NT2/D1 (cell line): ENCODE results near the gene ATP8B3.

ENCODE experiments used
- DNase-seq: peaks from one replicate; pipeline ENCODE4 v3.0.0-alpha.2; 2011; ENCODE audit warnings: low read depth, low spot score
- H3K27me3 ChIP-seq: 2 replicates; pipeline ENCODE4 v1.6.0; 2011; ENCODE audit warnings: mild to moderate bottlenecking; ENCODE audit not compliant: insufficient read length, insufficient read depth
- H3K36me3 ChIP-seq: 2 replicates; pipeline ENCODE4 v1.6.1; 2011; ENCODE audit warnings: mild to moderate bottlenecking, low read length, mixed read lengths; ENCODE audit not compliant: insufficient read depth, insufficient read length
- H3K4me1 ChIP-seq: 2 replicates; pipeline ENCODE4 v1.5.1; 2011; ENCODE audit not compliant: insufficient read depth, insufficient read length
- H3K4me3 ChIP-seq: 2 replicates; pipeline ENCODE4 v1.5.1; 2011; ENCODE audit warnings: low read depth; ENCODE audit not compliant: insufficient read length
- H3K9ac ChIP-seq: 2 replicates; pipeline ENCODE4 v1.6.0; 2011; ENCODE audit warnings: low read depth; ENCODE audit not compliant: insufficient read length
- H3K9me3 ChIP-seq: 2 replicates; pipeline ENCODE4 v1.5.1; 2011; ENCODE audit warnings: mild to moderate bottlenecking, low read length; ENCODE audit not compliant: insufficient read depth
- SUZ12 ChIP-seq: IDR thresholded peaks from 2 replicates; pipeline ENCODE4 v1.6.1; 2011; ENCODE audit not compliant: insufficient read length, insufficient read depth; ENCODE audit errors: extremely low read depth
- YY1 ChIP-seq: IDR thresholded peaks from 2 replicates; pipeline ENCODE4 v1.6.1; 2011; ENCODE audit not compliant: insufficient read length, insufficient read depth
- ZNF274 ChIP-seq: IDR thresholded peaks from 2 replicates; pipeline ENCODE4 v1.6.1; 2011; ENCODE audit warnings: mild to moderate bottlenecking, low read depth, low read length

Gene ATP8B3

DNA sequence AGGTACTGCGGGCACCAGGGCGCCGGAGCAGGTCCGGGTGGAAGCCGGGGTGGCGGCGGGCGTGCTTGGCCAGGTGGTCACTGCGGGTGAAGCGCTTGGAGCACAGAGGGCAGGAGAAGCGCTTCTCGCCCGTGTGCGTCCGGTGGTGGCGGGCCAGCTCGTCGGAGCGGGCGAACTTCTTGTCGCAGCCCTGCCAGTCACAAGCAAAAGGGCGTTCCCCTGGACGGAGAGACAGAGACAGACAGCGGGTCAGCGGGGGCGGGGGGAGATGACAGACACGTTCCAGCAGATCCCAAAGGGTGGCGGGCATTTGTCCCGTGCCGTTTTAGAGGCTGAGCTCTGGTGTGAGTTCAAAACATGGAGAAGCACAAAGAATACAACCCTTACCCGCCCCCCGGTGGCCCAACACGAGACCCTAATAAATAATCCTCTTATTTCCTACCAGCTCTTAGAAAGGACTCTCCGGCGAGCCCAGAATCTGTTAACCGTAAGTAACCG is 42.5 kb upstream of the ATP8B3 start:
- Histone ChIP-seq H3K9ac (peak overlapping the region; percentile 78), H3K9me3 (no peaks in the 10 kb centered on the region), H3K4me1 (peaks cover 45% of the 10 kb centered on the region), H3K4me3 (peak overlapping the region; percentile 41), H3K27me3 (no peaks in the 10 kb centered on the region), H3K36me3 (peaks cover 19% of the 10 kb centered on the region)
- no peak for DNase-seq
- TF ChIP-seq YY1 (no peak), SUZ12 (no peak), ZNF274 (no peak)

DNA sequence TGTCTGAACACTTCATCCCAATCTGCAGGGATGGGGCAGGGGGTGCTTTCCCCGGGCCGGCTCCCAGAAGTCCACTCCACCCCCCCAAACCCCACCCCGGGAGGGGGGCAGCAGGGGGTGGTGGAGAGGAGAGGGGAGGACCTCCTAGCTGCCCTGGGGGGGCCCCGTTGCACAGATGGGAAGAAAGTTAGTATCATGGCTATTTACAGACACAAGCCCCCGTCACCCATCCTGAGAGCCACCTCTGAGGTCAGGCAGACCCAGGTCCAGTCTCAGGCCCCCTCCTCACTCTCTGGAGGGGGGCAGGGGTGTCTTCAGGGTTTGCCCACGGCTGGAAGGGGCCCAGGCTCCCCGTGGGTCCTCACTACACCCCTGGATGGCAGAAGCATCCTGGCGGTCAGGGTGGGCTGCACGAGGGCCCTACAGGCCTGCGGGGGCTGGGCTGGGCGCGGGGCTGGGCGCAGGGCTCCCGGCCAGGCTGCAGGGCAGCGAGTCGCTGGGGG is 42.0 kb upstream of the ATP8B3 start:
- DNase-seq = no peak
- no peak for TF ChIP-seq ZNF274
- no peak for TF ChIP-seq YY1
- TF ChIP-seq SUZ12 = no peak
- H3K4me3 ChIP-seq = peak overlapping the region; percentile 41
- no peaks in the 10 kb centered on the region for H3K9me3 ChIP-seq
- H3K4me1 ChIP-seq = peaks cover 42% of the 10 kb centered on the region
- no peaks in the 10 kb centered on the region for H3K27me3 ChIP-seq
- peaks cover 19% of the 10 kb centered on the region for H3K36me3 ChIP-seq
- peak overlapping the region; percentile 78 for H3K9ac ChIP-seq

DNA sequence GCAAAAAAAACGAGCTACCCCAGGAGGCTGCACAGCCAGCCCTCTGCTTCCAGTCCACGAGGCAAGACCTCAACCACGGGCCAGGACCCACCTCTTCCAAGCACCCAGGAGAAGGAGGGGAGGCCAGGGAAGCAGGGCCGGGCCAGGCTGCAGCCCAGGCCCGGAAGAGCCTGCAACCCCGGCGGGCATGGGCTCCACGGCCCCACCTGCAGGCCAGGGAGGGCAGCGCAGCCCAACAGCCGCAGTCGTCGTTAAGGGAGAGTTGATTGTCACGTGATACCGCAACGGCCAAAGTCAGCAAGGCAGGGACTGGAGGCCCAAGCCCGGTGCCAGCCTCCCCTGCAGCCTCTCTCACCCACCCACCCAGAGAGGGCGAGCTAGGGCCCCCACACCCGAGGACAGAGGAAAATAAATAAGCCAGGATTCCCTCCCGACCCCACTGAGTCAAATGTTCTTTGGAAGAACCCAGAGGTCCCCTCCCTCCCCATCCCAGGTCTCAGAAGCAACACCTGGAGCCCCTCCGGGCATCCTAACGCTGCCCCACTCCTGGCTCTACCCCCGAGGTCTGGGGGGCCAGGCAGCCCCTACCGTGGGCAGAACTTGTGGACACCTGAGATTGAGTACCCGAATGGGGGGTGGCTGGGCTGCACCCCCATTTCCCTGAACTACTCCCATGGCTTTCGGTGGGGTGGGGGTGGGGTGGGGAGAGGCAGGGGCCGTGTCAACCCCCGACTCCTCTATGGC is 41.4 kb upstream of the ATP8B3 start:
- DNase-seq = no peak
- Histone ChIP-seq H3K36me3 (peaks cover 19% of the 10 kb centered on the region), H3K9ac (peak overlapping the region; percentile 81), H3K4me3 (no peak overlapping the region), H3K9me3 (no peaks in the 10 kb centered on the region), H3K27me3 (no peaks in the 10 kb centered on the region), H3K4me1 (peaks cover 36% of the 10 kb centered on the region)
- TF ChIP-seq SUZ12 (no peak), YY1 (no peak), ZNF274 (no peak)

- H3K36me3 ChIP-seq = peaks cover 19% of the 10 kb centered on the region
- no peaks in the 10 kb centered on the region for H3K9me3 ChIP-seq
- no peak overlapping the region for H3K4me3 ChIP-seq
- peak overlapping the region; percentile 81 for H3K9ac ChIP-seq
- H3K4me1 ChIP-seq = peaks cover 29% of the 10 kb centered on the region
- TF ChIP-seq SUZ12 (no peak), ZNF274 (no peak), YY1 (no peak)
- DNase-seq = no peak
- H3K27me3 ChIP-seq = no peaks in the 10 kb centered on the region
Measured at GRCh38 chr19:1852581-1853128, 40.6 kb upstream of the ATP8B3 start.

GRCh38 chr19:1851654-1852580 is 39.8 kb upstream of the ATP8B3 start:
- Histone ChIP-seq H3K4me1 (peaks cover 23% of the 10 kb centered on the region), H3K9me3 (no peaks in the 10 kb centered on the region), H3K9ac (peak overlapping the region; percentile 81), H3K4me3 (no peak overlapping the region), H3K27me3 (no peaks in the 10 kb centered on the region), H3K36me3 (peaks cover 23% of the 10 kb centered on the region)
- TF ChIP-seq ZNF274 (no peak), SUZ12 (no peak), YY1 (no peak)
- no peak for DNase-seq

- H3K4me1 ChIP-seq = peaks cover 23% of the 10 kb centered on the region
- H3K27me3 ChIP-seq = no peaks in the 10 kb centered on the region
- TF ChIP-seq YY1 = no peak
- TF ChIP-seq ZNF274 = no peak
- no peak for TF ChIP-seq SUZ12
- no peak overlapping the region for H3K4me3 ChIP-seq
- peaks cover 32% of the 10 kb centered on the region for H3K36me3 ChIP-seq
- no peaks in the 10 kb centered on the region for H3K9me3 ChIP-seq
- H3K9ac ChIP-seq = no peak overlapping the region
- DNase-seq = no peak
Measured at GRCh38 chr19:1850809-1851653, 39.0 kb upstream of the ATP8B3 start.
